K562 (cell line): ENCODE results near the gene IMP4. TPM values are rescaled to one million over a fixed set of nuclear protein-coding genes. Genes with fewer than 3 reads are reported as not detected.
A peak's percentile ranks its signal among the peaks of the same experiment; 100 is the strongest.

Experiments used
- ARID1B ChIP-seq: fragments of 450-650 bp; IDR thresholded peaks from 2 replicates; pipeline ENCODE4 v1.6.1; 2016; ENCODE audit warnings: antibody characterized with exemption, mild to moderate bottlenecking, inconsistent platforms
- BCOR ChIP-seq: fragments of 450-650 bp; IDR thresholded peaks from 2 replicates; pipeline ENCODE4 v1.6.1; 2016
- BMI1 ChIP-seq: fragments of 150-350 bp; IDR thresholded peaks from 2 replicates; pipeline ENCODE4 v1.6.1; 2014; ENCODE audit warnings: low read length
- CGGBP1 ChIP-seq: fragments of 250-450 bp; sonication (Bioruptor Pico); IDR thresholded peaks from 2 replicates; pipeline ENCODE4 v1.9.0; 2021; ENCODE audit warnings: mild to moderate bottlenecking
- FOSL1 ChIP-seq: fragments of 200-800 bp; sonication (Bioruptor generic); conservative IDR thresholded peaks from 2 replicates; pipeline ENCODE4 v1.6.1; 2016; ENCODE audit warnings: missing genetic modification characterization, missing compliant biosample characterization
- FOXP1 ChIP-seq: sonication (generic); formaldehyde crosslinking; IDR thresholded peaks from 2 replicates; pipeline ENCODE4 v1.8.0; 2022; ENCODE audit warnings: mild to moderate bottlenecking, missing genetic modification reagents
- HIVEP1 ChIP-seq: fragments of 250-450 bp; sonication (Bioruptor Pico); IDR thresholded peaks from 2 replicates; pipeline ENCODE4 v1.4.0; 2020; ENCODE audit warnings: mild to moderate bottlenecking
- HOXB6 ChIP-seq: fragments of 250-450 bp; sonication (Bioruptor Pico); IDR thresholded peaks from 2 replicates; pipeline ENCODE4 v1.5.1; 2022; ENCODE audit warnings: mild to moderate bottlenecking, borderline replicate concordance
- MCM5 ChIP-seq: fragments of 450-650 bp; IDR thresholded peaks from 2 replicates; pipeline ENCODE4 v1.6.1; 2016; ENCODE audit warnings: low read depth
- PKNOX1 ChIP-seq: fragments of 450-650 bp; IDR thresholded peaks from 2 replicates; pipeline ENCODE4 v1.6.1; 2016
- PML ChIP-seq: IDR thresholded peaks from 2 replicates; pipeline ENCODE4 v1.6.1; 2012; ENCODE audit warnings: low read length, inconsistent platforms
- ZNF407 ChIP-seq: fragments of 450-650 bp; IDR thresholded peaks from 2 replicates; pipeline ENCODE4 v1.6.1; 2016; ENCODE audit warnings: low read depth
- ZNF592 ChIP-seq: fragments of 450-650 bp; IDR thresholded peaks from 2 replicates; pipeline ENCODE4 v1.6.1; 2017; ENCODE audit warnings: antibody characterized with exemption, mild to moderate bottlenecking
- polyA plus RNA-seq, 8 experiments: library from polyadenylated mRNA; depleted of rRNA in 4 of 8; stranded (reverse) in 5 of 8; unstranded in 3 of 8; fragments of >200 nt; fragmentation: Nextera tagmentation in 2 of 8; fragmentation: Illumina TruSeq in 1 of 8; extraction: Ambion mirVana in 2 of 8; extraction: Trizol in 1 of 8; gene quantifications; 2 replicates each; pipeline versions ENCODE4 v1.2.1 to v1.2.3, GENCODE V29; 2011 to 2014; ENCODE audit warnings: inconsistent platforms in 1 of 8, missing spikeins in 1 of 8
- total RNA-seq, 7 experiments: library from RNA; depleted of rRNA in 6 of 7; stranded (reverse); fragments of >200 nt in 6 of 7; fragmentation: Illumina TruSeq in 2 of 7; extraction: Trizol in 2 of 7; gene quantifications; 2 replicates each; pipeline versions ENCODE4 v1.2.1 to v1.2.3, GENCODE V29; 2011 to 2021; ENCODE audit warnings: low replicate concordance in 1 of 7

Gene IMP4
- total and polyA plus RNA-seq, 9 of the 15 experiments (the other 6 are each of a cell fraction or from before 2014, with no cell fraction given): 35.4 to 209 (median 100.0) TPM

- TF ChIP-seq ZNF407 (no peak), FOXP1 (no peak; the same call in 1 of the 2 replicates), BMI1 (no peak), ZNF592 (peak; percentile 74), MCM5 (no peak), BCOR (0 out of 2 replicates have a peak, but pooled peaks have one; percentile 14), PML (peak; percentile 64; the same call in 1 of the 2 replicates), HOXB6 (CRISPR knock-in tag) (no peak), ARID1B (no peak; the same call in 1 of the 2 replicates), CGGBP1 (CRISPR knock-in tag) (no peak), HIVEP1 (CRISPR knock-in tag) (no peak), FOSL1 (peak; percentile 49), PKNOX1 (no peak)
These were observed 29.5 kb downstream of the IMP4 start (continued) for GRCh38 chr2:130372055-130372832.
